Activated naive CD4-positive, alpha-beta T cell treated with anti-CD3 and anti-CD28 coated beads for 36 hours (primary cell): ENCODE data around the gene PDRG1. TPM values are rescaled to one million over a fixed set of nuclear protein-coding genes. Genes with fewer than 3 reads are reported as not detected.
A peak's percentile ranks its signal among the peaks of the same experiment; 100 is the strongest.

Experiments
- CTCF ChIA-PET: fragments of 350-600 bp; sonication (Branson Sonifier 250); formaldehyde crosslinking; loops from one replicate; lab custom pipeline; 2021; ENCODE audit warnings: antibody characterized with exemption; lab: Charles Lee
- DNase-seq: peaks from one replicate; pipeline ENCODE4 v3.0.0-alpha.2; 2020
- H3K27ac Mint-ChIP-seq: one replicate; pipeline ENCODE4 v1.8.0; 2021; ENCODE audit warnings: mild to moderate bottlenecking, mixed read lengths
- H3K27me3 Mint-ChIP-seq: one replicate; pipeline ENCODE4 v1.8.0; 2021; ENCODE audit warnings: low read depth, mixed read lengths
- H3K36me3 Mint-ChIP-seq: one replicate; pipeline ENCODE4 v1.8.0; 2021; ENCODE audit warnings: low read depth, mixed read lengths
- H3K4me1 Mint-ChIP-seq: one replicate; pipeline ENCODE4 v1.8.0; 2021; ENCODE audit warnings: low read depth, mixed read lengths
- H3K4me3 Mint-ChIP-seq: one replicate; pipeline ENCODE4 v1.8.0; 2021; ENCODE audit warnings: mild to moderate bottlenecking, moderate library complexity, mixed read lengths
- H3K9me3 Mint-ChIP-seq: one replicate; pipeline ENCODE4 v1.8.0; 2021; ENCODE audit warnings: mixed read lengths
- intact Hi-C: fragments of 100-400 bp; cut with micrococcal nuclease; formaldehyde crosslinking; loops from one replicate; pipeline ENCODE4 v1.15.1; 2023
- total RNA-seq, 2 experiments: library from RNA; stranded (reverse); gene quantifications; one replicate each; pipeline ENCODE4 v1.2.3, GENCODE V29; 2021

Gene PDRG1
- total RNA-seq: 10 to 100 TPM; 17.4 to 19.3 TPM

- CTCF ChIA-PET: interaction anchor here (0.7 to 7.8 kb wide), 34 partner anchors 9 to 244 kb away, joined by 3 to 107 read pairs (median 4); partner anchors contain the start of gene XKR7
- H3K4me3 Mint-ChIP-seq: peak within 1 kb of the TSS; percentile 99
- no peaks in the 10 kb centered on the region for H3K9me3 Mint-ChIP-seq
- peaks cover 28% of the 10 kb centered on the region for H3K36me3 Mint-ChIP-seq
- intact Hi-C loops: loop anchor here (1.0 to 5.0 kb wide), 5 partner anchors 71 to 214 kb away; partner anchors contain the start of gene TPX2
- peak; percentile 98 for DNase-seq
- H3K4me1 Mint-ChIP-seq: peaks cover 29% of the 10 kb centered on the region
- peak within 1 kb of the TSS; percentile 93 for H3K27ac Mint-ChIP-seq
- peaks cover 2% of the 10 kb centered on the region for H3K27me3 Mint-ChIP-seq
Observed at GRCh38 chr20:31951530-31952453, at the start of gene PDRG1. TSS of gene PDRG1 (minus strand) at chr20:31952046. CDS start at chr20:31951961, 85 bp downstream.

GRCh38 chr20:31998246-31998645, 46.4 kb upstream of the PDRG1 start:
- no peaks in the 10 kb centered on the region for H3K36me3 Mint-ChIP-seq
- no peaks in the 10 kb centered on the region for H3K4me1 Mint-ChIP-seq
- CTCF ChIA-PET: interaction anchor here (0.6 kb wide), 1 partner anchor 656 kb away, joined by 4 read pairs; no protein-coding TSS in a partner anchor
- no peaks in the 10 kb centered on the region for H3K9me3 Mint-ChIP-seq
- H3K4me3 Mint-ChIP-seq: no peak overlapping the region
- intact Hi-C loops: no loop called here
- H3K27ac Mint-ChIP-seq: no peak overlapping the region
- H3K27me3 Mint-ChIP-seq: peaks cover 25% of the 10 kb centered on the region
- DNase-seq: no peak

DNA sequence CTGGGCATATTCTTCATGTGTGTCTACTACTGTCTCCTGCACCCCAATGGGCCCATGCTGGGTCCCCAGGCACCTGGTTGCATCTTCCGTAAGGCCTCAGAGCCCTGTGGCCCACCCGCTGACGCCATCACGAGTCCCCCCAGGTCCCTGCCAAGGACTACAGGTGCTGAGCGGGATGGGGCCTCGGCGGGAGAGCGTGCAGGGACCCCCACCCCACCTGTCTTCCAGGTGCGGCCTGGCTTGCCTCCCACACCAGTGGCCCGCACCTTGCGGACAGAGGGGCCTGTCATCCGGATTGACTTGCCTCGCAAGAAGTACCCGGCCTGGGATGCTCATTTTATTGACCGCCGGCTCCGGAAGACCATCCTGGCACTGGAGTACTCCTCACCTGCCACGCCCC, 45.1 kb upstream of the PDRG1 start:
- Mint-ChIP-seq H3K4me1 (no peaks in the 10 kb centered on the region), H3K9me3 (no peaks in the 10 kb centered on the region), H3K4me3 (no peak overlapping the region), H3K27me3 (peaks cover 29% of the 10 kb centered on the region), H3K27ac (no peak overlapping the region), H3K36me3 (no peaks in the 10 kb centered on the region)
- no peak for DNase-seq
- CTCF ChIA-PET: no interaction called here
- intact Hi-C loops: no loop called here

DNA sequence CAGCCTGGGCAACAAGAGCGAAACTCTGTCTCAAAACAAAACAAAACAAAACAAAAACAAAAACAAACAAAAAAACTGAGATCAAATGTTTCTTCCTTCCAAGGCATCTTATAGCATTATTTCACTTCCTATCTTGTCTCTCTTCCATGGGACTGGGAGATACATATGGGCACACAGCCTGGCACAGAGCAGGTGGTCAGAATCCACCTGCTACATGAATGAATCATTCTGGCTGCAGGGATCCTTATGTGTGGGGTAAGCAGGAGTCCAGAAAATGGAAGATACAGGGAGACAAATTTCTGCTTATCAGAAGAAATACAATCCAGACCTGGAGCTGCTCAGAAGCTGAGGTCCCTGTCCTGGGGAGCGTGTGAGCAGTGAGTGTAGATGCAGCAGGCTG, 40.2 kb upstream of the PDRG1 start:
- Mint-ChIP-seq H3K4me1 (no peaks in the 10 kb centered on the region), H3K4me3 (no peak overlapping the region), H3K36me3 (no peaks in the 10 kb centered on the region), H3K9me3 (no peaks in the 10 kb centered on the region), H3K27ac (no peak overlapping the region), H3K27me3 (peaks cover 29% of the 10 kb centered on the region)
- DNase-seq: no peak
- intact Hi-C loops: no loop called here
- CTCF ChIA-PET: no interaction called here

- no peak overlapping the region for H3K4me3 Mint-ChIP-seq
- H3K27me3 Mint-ChIP-seq: peaks cover 24% of the 10 kb centered on the region
- intact Hi-C loops: no loop called here
- no peaks in the 10 kb centered on the region for H3K9me3 Mint-ChIP-seq
- CTCF ChIA-PET: no interaction called here
- no peaks in the 10 kb centered on the region for H3K4me1 Mint-ChIP-seq
- DNase-seq: no peak
- no peaks in the 10 kb centered on the region for H3K36me3 Mint-ChIP-seq
- H3K27ac Mint-ChIP-seq: no peak overlapping the region
Observed at GRCh38 chr20:31991339-31991705, 39.5 kb upstream of the PDRG1 start.

- no peaks in the 10 kb centered on the region for H3K36me3 Mint-ChIP-seq
- intact Hi-C loops: no loop called here
- H3K27ac Mint-ChIP-seq: no peak overlapping the region
- no peak for DNase-seq
- peaks cover 19% of the 10 kb centered on the region for H3K27me3 Mint-ChIP-seq
- CTCF ChIA-PET: interaction anchor here (0.6 to 0.7 kb wide), 2 partner anchors 108 to 138 kb away, joined by 3 read pairs; no protein-coding TSS in a partner anchor
- H3K4me3 Mint-ChIP-seq: no peak overlapping the region
- H3K9me3 Mint-ChIP-seq: no peaks in the 10 kb centered on the region
- no peaks in the 10 kb centered on the region for H3K4me1 Mint-ChIP-seq
Observed at GRCh38 chr20:31990641-31991338, 38.9 kb upstream of the PDRG1 start.

GRCh38 chr20:31989030-31989645, 37.3 kb upstream of the PDRG1 start:
- intact Hi-C loops: no loop called here
- Mint-ChIP-seq H3K27ac (no peak overlapping the region), H3K36me3 (no peaks in the 10 kb centered on the region), H3K4me3 (no peak overlapping the region), H3K4me1 (no peaks in the 10 kb centered on the region), H3K9me3 (no peaks in the 10 kb centered on the region), H3K27me3 (peaks cover 10% of the 10 kb centered on the region)
- CTCF ChIA-PET: no interaction called here
- no peak for DNase-seq

DNA sequence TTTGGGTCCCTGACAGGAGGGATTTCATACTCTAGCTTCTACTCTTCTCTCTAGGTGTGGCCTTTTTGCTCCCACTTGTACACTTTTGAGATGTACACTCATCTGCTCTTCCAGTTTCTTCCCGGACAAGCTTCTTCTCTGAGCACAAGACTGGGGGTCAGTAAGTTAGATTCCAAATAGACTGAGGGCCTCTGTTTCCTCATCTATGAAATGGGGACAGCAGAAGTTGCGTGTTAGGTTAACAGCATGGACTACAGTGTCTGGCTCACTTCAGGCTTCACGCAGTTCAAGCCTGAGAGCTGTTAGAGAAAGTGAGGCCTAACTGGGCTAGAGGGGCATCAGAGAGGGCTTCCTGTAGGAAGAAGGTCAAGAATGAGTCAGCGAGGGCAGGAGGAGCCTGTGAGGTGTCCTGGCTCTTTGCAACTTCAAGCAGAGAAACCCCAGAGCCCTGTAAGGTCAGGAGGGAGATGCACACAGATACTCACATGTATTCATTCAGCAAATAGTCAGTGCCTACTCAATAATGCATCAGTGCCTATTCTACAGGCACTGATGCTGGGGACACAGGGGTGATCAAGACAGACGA, 36.7 kb upstream of the PDRG1 start:
- Mint-ChIP-seq H3K27me3 (peaks cover 5% of the 10 kb centered on the region), H3K4me3 (no peak overlapping the region), H3K27ac (no peak overlapping the region), H3K4me1 (no peaks in the 10 kb centered on the region), H3K36me3 (no peaks in the 10 kb centered on the region), H3K9me3 (no peaks in the 10 kb centered on the region)
- DNase-seq: no peak
- CTCF ChIA-PET: interaction anchor here (0.7 kb wide), 1 partner anchor 48 kb away, joined by 3 read pairs; no protein-coding TSS in a partner anchor
- intact Hi-C loops: no loop called here

DNA sequence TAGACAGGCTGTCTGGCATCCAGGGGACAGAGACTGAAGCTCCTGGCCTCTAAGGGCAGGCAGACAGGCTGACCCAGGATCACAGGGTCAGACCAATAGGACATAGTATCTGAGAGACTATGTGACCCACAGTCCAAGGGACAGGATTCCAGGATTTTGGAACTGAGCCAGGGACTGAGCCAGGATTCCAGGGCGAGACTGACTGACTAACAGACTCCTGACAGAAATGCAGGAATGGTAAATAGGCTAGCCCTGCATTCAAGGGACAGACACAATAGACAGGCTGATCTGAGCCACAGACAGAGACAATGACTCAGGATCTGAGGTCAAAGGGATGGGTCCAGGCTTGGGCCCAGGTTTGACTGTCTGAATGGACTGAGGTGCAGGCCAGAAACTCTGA, 35.9 kb upstream of the PDRG1 start:
- H3K9me3 Mint-ChIP-seq: no peaks in the 10 kb centered on the region
- H3K27ac Mint-ChIP-seq: no peak overlapping the region
- CTCF ChIA-PET: interaction anchor here (0.7 kb wide), 1 partner anchor 49 kb away, joined by 3 read pairs; no protein-coding TSS in a partner anchor

GRCh38 chr20:31984981-31985471, 33.2 kb upstream of the PDRG1 start:
- H3K27ac Mint-ChIP-seq: no peak overlapping the region
- CTCF ChIA-PET: no interaction called here

More for the DNA sequence above, 35.9 kb upstream of the PDRG1 start:
- no peaks in the 10 kb centered on the region for H3K4me1 Mint-ChIP-seq
- intact Hi-C loops: no loop called here
- H3K36me3 Mint-ChIP-seq: no peaks in the 10 kb centered on the region
- no peaks in the 10 kb centered on the region for H3K27me3 Mint-ChIP-seq
- H3K4me3 Mint-ChIP-seq: no peak overlapping the region
- DNase-seq: no peak

GRCh38 chr20:31981784-31982183, 29.9 kb upstream of the PDRG1 start:
- no peaks in the 10 kb centered on the region for H3K9me3 Mint-ChIP-seq
- H3K27me3 Mint-ChIP-seq: peaks cover 3% of the 10 kb centered on the region
- CTCF ChIA-PET: no interaction called here
- H3K36me3 Mint-ChIP-seq: no peaks in the 10 kb centered on the region
- no peak overlapping the region for H3K27ac Mint-ChIP-seq
- DNase-seq: no peak
- no peaks in the 10 kb centered on the region for H3K4me1 Mint-ChIP-seq
- intact Hi-C loops: no loop called here
- H3K4me3 Mint-ChIP-seq: no peak overlapping the region

More at GRCh38 chr20:31984981-31985471, 33.2 kb upstream of the PDRG1 start:
- Mint-ChIP-seq H3K4me3 (no peak overlapping the region), H3K36me3 (no peaks in the 10 kb centered on the region), H3K4me1 (no peaks in the 10 kb centered on the region), H3K27me3 (peaks cover 3% of the 10 kb centered on the region), H3K9me3 (no peaks in the 10 kb centered on the region)
- intact Hi-C loops: no loop called here
- DNase-seq: no peak
